GOT3 (cell line): Measurements from ENCODE around the gene LHX3.
"Not testable (repeated sequence)": the region's sequence is repeated elsewhere in the genome, so short reads cannot be mapped to it uniquely, and the experiment has no call there.

Experiments
- DNase-seq: peaks from one replicate; lab custom pipeline; 2025; ENCODE audit warnings: mixed read lengths; lab: John Stamatoyannopoulos, UW

The LHX3 gene

GRCh38 chr9:136241542-136241941 lies 36.6 kb upstream of the LHX3 start:
- no peak for DNase-seq

DNA sequence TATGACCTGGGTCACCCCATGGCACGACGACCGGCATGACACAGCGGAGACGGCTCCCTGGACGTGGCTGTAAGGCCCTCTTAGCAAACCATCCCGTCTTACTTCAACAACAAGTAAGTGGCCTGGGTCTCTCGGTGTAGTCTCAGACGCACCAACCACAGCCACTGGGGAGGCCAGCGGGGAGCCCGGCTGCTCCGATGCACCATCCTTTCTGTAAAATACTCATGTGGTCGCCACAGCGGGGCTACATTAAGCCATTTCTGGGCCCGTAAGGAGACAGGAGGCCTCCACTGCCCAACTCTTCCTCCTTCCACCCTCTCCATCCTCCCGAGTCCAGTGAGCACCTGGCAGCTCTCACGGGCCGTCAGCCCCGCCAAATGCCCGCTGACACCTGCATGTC lies 36.0 kb upstream of the LHX3 start:
- no peak for DNase-seq

DNA sequence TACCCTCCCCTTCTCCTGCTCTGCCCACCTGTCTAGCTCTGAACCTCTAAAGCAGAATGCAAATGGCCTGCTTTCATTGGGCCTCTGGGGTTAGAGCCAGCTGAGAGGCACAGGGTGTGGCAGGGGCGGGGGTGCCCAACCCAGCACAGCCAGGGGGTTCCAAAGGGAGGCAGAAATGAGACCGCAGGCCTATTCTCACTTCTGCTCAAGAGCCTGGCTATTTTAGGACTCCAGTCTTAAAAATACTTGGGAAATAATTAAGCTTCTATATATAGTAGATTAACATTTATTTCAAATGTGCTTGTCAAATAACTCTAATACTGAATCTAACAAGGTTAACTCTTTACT lies 35.0 kb upstream of the LHX3 start:
- DNase-seq: no peak

GRCh38 chr9:136239135-136239982 lies 34.4 kb upstream of the LHX3 start:
- DNase-seq: no peak

GRCh38 chr9:136238342-136238732 lies 33.4 kb upstream of the LHX3 start:
- DNase-seq: no peak

DNA sequence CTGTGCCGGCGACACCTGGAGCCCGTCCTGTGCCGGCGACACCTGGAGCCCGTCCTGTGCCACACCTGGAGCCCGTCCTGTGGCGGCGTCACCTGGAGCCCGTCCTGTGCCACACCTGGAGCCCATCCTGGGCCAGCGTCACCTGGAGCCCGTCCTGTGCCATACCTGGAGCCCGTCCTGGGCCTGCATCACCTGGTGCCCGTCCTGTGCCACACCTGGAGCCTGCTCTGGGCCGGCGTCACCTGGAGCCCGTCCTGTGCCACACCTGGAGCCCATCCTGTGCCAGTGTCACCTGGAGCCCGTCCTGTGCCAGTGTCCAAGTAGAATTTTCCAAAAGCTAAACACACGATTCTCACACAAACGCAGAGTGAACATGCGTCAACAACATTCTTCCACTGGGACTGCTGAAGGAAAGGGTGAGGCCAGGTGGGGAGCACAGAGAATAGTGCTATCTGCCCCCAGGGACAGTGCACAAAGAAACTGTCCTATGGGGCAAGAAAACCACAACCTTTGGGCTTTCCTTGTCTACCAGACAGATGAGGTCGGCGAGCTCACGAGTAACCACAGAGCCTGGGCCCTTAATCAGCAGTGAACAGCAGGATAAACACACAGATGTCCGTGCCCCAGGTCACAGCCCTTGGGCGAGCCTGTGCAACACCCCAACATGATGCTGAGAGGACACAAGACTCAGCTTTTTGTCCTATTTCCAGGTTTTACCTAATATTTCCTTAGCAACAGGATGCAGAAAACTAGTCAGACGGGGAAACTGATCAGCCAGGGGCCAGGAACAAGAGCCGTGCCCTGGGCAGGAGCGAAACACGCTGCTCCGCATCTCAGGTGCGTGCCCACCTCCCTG lies 32.8 kb upstream of the LHX3 start:
- DNase-seq: no peak

- not testable (repeated sequence) for DNase-seq
Measured at GRCh38 chr9:136236471-136237410, 31.8 kb upstream of the LHX3 start.

- no peak for DNase-seq
Measured at GRCh38 chr9:136235709-136236455, 31.0 kb upstream of the LHX3 start.

DNA sequence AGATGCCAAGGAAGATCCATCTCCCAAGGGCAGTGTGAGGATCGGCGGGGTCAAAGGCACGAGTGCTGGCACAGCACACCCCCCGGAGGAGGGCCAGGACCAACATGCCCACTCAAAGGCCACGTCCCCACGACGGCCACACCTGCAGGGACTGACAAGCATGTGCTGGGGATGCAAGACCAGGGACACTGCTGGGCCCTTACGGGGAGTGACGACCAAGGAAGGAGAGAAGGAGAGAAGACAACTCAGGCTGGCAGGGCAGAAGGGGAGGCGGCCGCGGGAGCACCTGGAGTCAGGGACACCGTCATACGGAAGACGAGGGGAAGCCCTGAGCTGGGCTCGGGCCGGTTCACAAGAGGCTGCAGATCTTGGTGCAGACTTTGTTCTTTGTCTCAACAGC lies 30.2 kb upstream of the LHX3 start:
- DNase-seq: no peak

GRCh38 chr9:136234597-136234996 lies 29.7 kb upstream of the LHX3 start:
- no peak for DNase-seq

- no peak for DNase-seq
Measured at GRCh38 chr9:136233868-136234267, 28.9 kb upstream of the LHX3 start.

DNA sequence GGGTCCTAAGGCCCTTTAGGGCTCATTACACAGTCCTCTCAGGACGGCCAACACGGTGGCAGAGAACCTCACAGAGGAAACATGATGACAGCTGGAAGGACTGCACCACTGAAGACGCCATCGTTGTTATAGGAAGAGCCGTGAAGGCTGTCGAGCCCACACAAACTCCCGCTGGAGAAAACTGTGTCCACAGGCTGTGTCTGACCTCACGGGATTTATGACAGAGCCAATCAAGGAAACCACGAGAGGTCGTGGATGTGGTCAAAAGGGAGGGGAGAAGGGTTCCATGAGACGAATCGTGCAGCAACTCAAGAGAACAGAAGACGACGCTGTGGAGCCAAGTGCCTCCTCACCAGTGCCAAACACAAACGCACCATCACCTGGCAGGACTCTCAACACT lies 28.5 kb upstream of the LHX3 start:
- DNase-seq: no peak

- DNase-seq: no peak
Measured at GRCh38 chr9:136232969-136233368, 28.0 kb upstream of the LHX3 start.

DNA sequence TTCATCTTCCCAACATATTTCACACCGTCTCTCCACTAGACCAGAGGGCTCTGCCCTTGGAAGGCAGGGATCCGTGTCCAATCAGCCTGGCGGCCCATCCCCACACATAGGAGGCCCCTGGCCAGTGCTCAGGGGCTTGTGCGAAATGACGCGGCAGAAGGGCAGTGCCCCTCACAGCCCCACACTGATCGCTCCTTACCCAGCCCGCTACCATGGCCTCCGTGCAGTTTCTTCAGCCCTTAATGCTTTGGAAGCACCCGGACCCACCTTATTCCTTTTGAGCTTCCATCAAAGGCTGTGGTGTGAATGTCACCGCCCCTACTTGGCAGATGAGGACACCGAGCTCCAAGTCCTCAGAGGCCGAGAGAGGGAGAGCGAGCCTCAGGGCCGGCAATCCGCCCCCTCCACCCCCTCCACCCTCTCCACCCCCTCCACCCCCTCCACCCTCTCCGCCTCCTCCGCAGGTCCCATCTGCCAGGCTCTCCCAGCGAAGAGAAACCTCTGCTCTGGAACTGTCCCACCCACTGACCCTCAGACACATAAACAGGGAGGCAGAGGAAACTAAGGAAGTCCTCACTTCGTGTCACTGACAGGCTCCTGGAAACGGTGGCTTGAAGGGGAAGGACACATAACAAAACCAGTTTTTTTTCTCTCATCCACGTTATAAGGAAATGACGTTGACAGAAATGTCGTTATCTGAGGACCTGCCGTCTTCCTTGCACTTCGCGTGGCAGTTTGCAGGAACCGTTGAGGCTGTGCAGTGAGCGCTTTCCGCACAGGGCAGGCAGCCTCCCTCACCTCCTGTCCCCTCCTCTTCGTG lies 26.8 kb upstream of the LHX3 start:
- DNase-seq: no peak

DNA sequence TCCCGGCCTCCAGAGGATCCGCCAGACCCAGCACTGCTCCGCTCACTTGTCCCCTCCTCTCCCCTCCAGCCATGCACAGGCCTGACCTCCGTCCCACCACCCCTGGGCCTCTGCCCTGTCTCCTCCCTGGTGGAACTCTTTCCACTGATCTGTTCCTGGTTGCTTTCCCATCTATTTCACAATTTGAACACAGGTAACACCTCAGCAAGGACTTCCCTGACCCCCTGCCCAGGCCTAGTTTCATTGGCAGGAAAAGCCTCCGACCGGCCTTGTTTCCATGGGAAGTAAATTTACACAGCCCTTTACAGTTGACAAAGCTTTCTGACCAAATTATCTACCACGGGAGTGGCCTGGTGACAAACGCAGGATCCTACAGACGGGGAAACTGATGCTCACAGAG lies 25.8 kb upstream of the LHX3 start:
- DNase-seq: no peak

- DNase-seq: no peak
Measured at GRCh38 chr9:136230365-136230764, 25.4 kb upstream of the LHX3 start.

DNA sequence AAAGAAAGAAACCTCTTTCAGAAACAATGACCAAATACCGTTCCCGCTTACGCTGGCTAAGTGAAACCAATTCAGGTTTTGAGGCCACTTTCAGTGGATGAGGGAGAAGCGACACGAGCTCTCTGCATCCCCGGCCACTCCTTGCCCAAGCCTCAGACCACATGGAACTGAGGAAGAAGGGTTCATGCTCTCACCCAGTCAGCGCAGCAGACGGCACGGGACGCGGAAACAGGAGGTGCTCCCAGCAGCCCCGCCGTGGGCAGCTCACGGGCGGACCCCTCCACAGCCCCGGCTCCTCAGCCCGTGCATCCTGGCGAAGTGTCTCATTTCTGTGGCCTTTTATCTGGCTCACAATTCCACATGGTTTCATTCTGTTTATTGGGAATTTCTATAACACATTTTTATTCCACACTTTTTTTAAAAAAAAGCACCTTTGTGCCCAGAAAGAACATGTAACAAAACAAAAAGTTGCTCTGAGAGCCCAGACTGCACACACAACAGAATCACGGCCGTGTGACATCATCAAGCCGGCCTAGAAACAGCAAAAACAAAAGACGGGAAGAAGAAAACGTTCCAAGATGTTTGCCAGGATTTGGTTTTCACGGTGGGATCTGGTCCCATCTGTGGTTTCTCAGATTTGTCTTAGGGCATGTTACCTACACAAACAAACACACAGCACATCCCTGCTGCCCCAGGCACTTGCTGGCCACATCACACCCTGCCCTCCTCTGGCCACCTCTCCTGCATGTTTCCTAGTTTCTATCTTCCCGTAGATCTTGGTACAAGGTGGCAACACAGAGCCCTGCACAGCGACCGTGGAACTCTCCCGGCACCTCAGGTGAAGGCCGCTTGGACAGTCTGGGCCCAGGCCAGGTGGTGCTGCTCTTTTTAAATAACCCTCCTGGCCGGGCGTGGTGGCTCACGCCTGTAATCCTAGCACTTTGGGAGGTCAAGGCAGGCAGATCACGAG lies 24.5 kb upstream of the LHX3 start:
- DNase-seq: no peak

GRCh38 chr9:136228107-136228875 lies 23.4 kb upstream of the LHX3 start:
- no peak for DNase-seq
